Measurements from ENCODE around the gene LAMA4.

DNA sequence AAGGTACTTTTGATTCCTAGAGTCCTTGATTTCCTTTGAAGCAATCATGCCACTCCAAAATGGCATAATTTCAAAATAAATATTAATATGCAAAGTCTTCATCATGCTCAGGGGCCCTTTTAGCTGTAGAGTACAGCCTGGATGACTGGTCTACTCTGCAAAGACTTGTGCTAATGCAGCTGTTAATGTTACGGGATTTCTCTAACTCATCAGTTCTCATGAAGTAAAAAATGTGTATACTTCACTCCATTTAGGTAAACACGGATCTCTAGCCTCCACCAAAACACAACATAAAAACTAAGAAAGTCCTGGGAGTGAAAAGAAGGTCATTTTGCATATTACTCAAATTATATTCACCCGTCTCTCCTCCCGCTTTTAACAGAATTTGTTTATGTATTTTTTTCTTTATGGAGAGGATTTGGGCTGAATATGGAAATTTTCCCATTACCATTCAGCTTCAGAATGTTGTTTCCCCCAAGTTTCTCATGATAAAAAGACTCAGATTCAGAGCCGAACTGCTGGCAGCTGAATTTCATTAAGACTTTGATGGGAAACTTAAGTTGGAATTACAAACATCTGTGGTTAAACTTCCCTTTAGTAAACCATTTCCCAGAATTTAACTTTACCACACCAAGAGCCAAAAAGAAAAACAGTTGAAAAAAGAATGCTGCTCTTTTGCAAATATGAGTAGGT, 8.7 kb downstream of the LAMA4 start:
- TF ChIP-seq, protein P1, sequence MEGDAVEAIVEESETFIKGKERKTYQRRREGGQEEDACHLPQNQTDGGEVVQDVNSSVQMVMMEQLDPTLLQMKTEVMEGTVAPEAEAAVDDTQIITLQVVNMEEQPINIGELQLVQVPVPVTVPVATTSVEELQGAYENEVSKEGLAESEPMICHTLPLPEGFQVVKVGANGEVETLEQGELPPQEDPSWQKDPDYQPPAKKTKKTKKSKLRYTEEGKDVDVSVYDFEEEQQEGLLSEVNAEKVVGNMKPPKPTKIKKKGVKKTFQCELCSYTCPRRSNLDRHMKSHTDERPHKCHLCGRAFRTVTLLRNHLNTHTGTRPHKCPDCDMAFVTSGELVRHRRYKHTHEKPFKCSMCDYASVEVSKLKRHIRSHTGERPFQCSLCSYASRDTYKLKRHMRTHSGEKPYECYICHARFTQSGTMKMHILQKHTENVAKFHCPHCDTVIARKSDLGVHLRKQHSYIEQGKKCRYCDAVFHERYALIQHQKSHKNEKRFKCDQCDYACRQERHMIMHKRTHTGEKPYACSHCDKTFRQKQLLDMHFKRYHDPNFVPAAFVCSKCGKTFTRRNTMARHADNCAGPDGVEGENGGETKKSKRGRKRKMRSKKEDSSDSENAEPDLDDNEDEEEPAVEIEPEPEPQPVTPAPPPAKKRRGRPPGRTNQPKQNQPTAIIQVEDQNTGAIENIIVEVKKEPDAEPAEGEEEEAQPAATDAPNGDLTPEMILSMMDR (conservative IDR thresholded peaks at IDR 0.05; ENCODE audit: low read depth, low read length) = no peak
- no peak for TF ChIP-seq EZH2 (IDR thresholded peaks at IDR 0.05; ENCODE audit: low read length, unreplicated experiment)
